IMR-90 (cell line): Measurements from ENCODE around the gene RBPJL. TPM values are rescaled to one million over a fixed set of nuclear protein-coding genes. Genes with fewer than 3 reads are reported as not detected.

ENCODE experiments used
- ATAC-seq: fragments of 200-7000 bp; cut with Tn5 transposase; 2 replicates; pipeline ENCODE4 v1.9.1; 2020; ENCODE audit warnings: low read depth, mild to moderate bottlenecking, moderate library complexity
- BruUV-seq: library from RNA; stranded (reverse); fragments of 400-500 nt; replicated peaks from 2 replicates; lab custom pipeline; 2021; lab: Mats Ljungman, UMichigan
- CTCF ChIA-PET: fragments of 300-600 bp; formaldehyde crosslinking; extraction: SDS; loops from one replicate; lab custom pipeline; 2021; ENCODE audit warnings: antibody characterized with exemption; lab: Yijun Ruan, JAX
- POLR2A ChIA-PET: fragments of 300-600 bp; sonication (Branson Sonifier 250); formaldehyde crosslinking; loops from one replicate; lab custom pipeline; 2022; ENCODE audit warnings: antibody characterized with exemption; ENCODE audit not compliant: unreplicated experiment; lab: Charles Lee
- DNase-seq: peaks from one replicate; pipeline ENCODE4 v3.0.0; 2013
- H2AFZ ChIP-seq: replicated peaks from 2 replicates; pipeline ENCODE3; 2013; ENCODE audit warnings: low read length, mild to moderate bottlenecking; ENCODE audit not compliant: poor library complexity
- H2AK5ac ChIP-seq: 2 replicates; pipeline ENCODE4 v1.6.1; 2013; ENCODE audit warnings: low read depth, low read length, inconsistent platforms
- H2AK9ac ChIP-seq: replicated peaks from 2 replicates; pipeline ENCODE3; 2013; ENCODE audit warnings: mild to moderate bottlenecking, low read depth, low read length, moderate library complexity; ENCODE audit not compliant: poor library complexity
- H2BK120ac ChIP-seq: 2 replicates; pipeline ENCODE4 v1.6.1; 2013; ENCODE audit warnings: low read depth, low read length, inconsistent platforms
- H2BK15ac ChIP-seq: 3 replicates; pipeline ENCODE4 v1.6.1; 2013; ENCODE audit warnings: low read depth, low read length, inconsistent platforms
- H2BK20ac ChIP-seq: 2 replicates; pipeline ENCODE4 v1.6.1; 2013; ENCODE audit warnings: low read depth, mild to moderate bottlenecking, inconsistent platforms, low read length, moderate library complexity
- H2BK5ac ChIP-seq: 2 replicates; pipeline ENCODE4 v1.6.1; 2013; ENCODE audit warnings: mild to moderate bottlenecking, low read depth, low read length, inconsistent platforms; ENCODE audit not compliant: poor library complexity, severe bottlenecking
- H3K14ac ChIP-seq: replicated peaks from 2 replicates; pipeline ENCODE4 v1.6.1; 2013; ENCODE audit warnings: low read depth, low read length, inconsistent platforms
- H3K18ac ChIP-seq: 2 replicates; pipeline ENCODE4 v1.6.1; 2013; ENCODE audit warnings: low read depth, low read length, control low read depth
- H3K23ac ChIP-seq: 2 replicates; pipeline ENCODE4 v1.6.1; 2013; ENCODE audit warnings: low read depth, low read length, inconsistent platforms
- H3K27ac ChIP-seq: 2 replicates; pipeline ENCODE4 v1.5.1; 2013; ENCODE audit warnings: mild to moderate bottlenecking, control low read depth, low read length; ENCODE audit not compliant: insufficient read depth
- H3K27me3 ChIP-seq: 2 replicates; pipeline ENCODE4 v1.6.1; 2013; ENCODE audit warnings: low read length; ENCODE audit not compliant: control insufficient read depth, insufficient read depth
- H3K36me3 ChIP-seq: 2 replicates; pipeline ENCODE4 v1.6.1; 2013; ENCODE audit warnings: low read length, mixed read lengths; ENCODE audit not compliant: control insufficient read depth, insufficient read depth
- H3K4ac ChIP-seq: 2 replicates; pipeline ENCODE4 v1.6.1; 2013; ENCODE audit warnings: low read depth, low read length, inconsistent platforms
- H3K4me1 ChIP-seq: 2 replicates; pipeline ENCODE4 v1.6.1; 2013; ENCODE audit warnings: low read length, mixed read lengths; ENCODE audit not compliant: control insufficient read depth, insufficient read depth
- H3K4me2 ChIP-seq: 2 replicates; pipeline ENCODE4 v1.6.1; 2013; ENCODE audit warnings: low read depth, mild to moderate bottlenecking, control low read depth, low read length, moderate library complexity
- H3K4me3 ChIP-seq: 2 replicates; pipeline ENCODE4 v1.5.1; 2013; ENCODE audit warnings: low read depth, mild to moderate bottlenecking, control low read depth, low read length, moderate library complexity; ENCODE audit not compliant: insufficient read depth
- H3K56ac ChIP-seq: 2 replicates; pipeline ENCODE4 v1.6.1; 2013; ENCODE audit warnings: low read length, inconsistent platforms; ENCODE audit not compliant: insufficient read depth; ENCODE audit errors: extremely low read depth
- H3K79me1 ChIP-seq, 2 experiments: 2 replicates each; pipeline ENCODE4 v1.6.1; 2013; ENCODE audit warnings: low read length in 2 of 2, inconsistent platforms in 1 of 2, low read depth in 1 of 2
- H3K9ac ChIP-seq: 2 replicates; pipeline ENCODE4 v1.6.1; 2013; ENCODE audit warnings: low read depth, low read length, control low read depth
- H3K9me1 ChIP-seq: 2 replicates; pipeline ENCODE4 v1.6.1; 2013; ENCODE audit warnings: low read length, inconsistent platforms; ENCODE audit not compliant: insufficient read depth
- H3K9me3 ChIP-seq: 2 replicates; pipeline ENCODE4 v1.6.1; 2013; ENCODE audit warnings: low read length; ENCODE audit not compliant: control insufficient read depth, insufficient read depth
- H4K20me1 ChIP-seq: 2 replicates; pipeline ENCODE4 v1.6.1; 2013; ENCODE audit warnings: low read length, inconsistent platforms; ENCODE audit not compliant: insufficient read depth
- H4K5ac ChIP-seq: 2 replicates; pipeline ENCODE4 v1.6.1; 2013; ENCODE audit warnings: mild to moderate bottlenecking, low read depth, low read length, control low read depth
- H4K8ac ChIP-seq, 2 experiments: 2 replicates each; pipeline ENCODE4 v1.6.1; 2013; ENCODE audit warnings: low read depth in 2 of 2, low read length in 2 of 2, control low read depth in 1 of 2, inconsistent platforms in 1 of 2
- H4K91ac ChIP-seq: 2 replicates; pipeline ENCODE4 v1.6.1; 2013; ENCODE audit warnings: low read depth, low read length, inconsistent platforms; ENCODE audit not compliant: insufficient read depth
- BHLHE40 ChIP-seq: fragments of 150-350 bp; IDR thresholded peaks from 2 replicates; pipeline ENCODE4 v1.6.1; 2016; ENCODE audit warnings: mild to moderate bottlenecking, low read depth, low read length
- CEBPB ChIP-seq: IDR thresholded peaks from 2 replicates; pipeline ENCODE4 v1.6.1; 2012; ENCODE audit warnings: low read depth, low read length, improper control_type of control experiment
- CHD1 ChIP-seq: IDR thresholded peaks from 2 replicates; pipeline ENCODE4 v1.6.1; 2012; ENCODE audit warnings: low read depth, low read length, improper control_type of control experiment
- FOS ChIP-seq: fragments of 150-350 bp; IDR thresholded peaks from 2 replicates; pipeline ENCODE4 v1.6.1; 2016; ENCODE audit warnings: low read depth, low read length
- MAFK ChIP-seq: IDR thresholded peaks from 2 replicates; pipeline ENCODE4 v1.6.1; 2012; ENCODE audit warnings: low read depth, low read length, improper control_type of control experiment
- MAZ ChIP-seq: IDR thresholded peaks from 2 replicates; pipeline ENCODE4 v1.6.1; 2012; ENCODE audit warnings: low read depth, mild to moderate bottlenecking, low read length, improper control_type of control experiment, moderate library complexity, borderline replicate concordance
- MXI1 ChIP-seq: IDR thresholded peaks from 2 replicates; pipeline ENCODE4 v1.6.1; 2012; ENCODE audit warnings: low read depth, mild to moderate bottlenecking, low read length, moderate library complexity, borderline replicate concordance
- NFE2L2 ChIP-seq: fragments of 150-350 bp; IDR thresholded peaks from 2 replicates; pipeline ENCODE4 v1.6.1; 2016; ENCODE audit warnings: low read depth, mild to moderate bottlenecking, low read length
- POLR2A ChIP-seq: IDR thresholded peaks from 2 replicates; pipeline ENCODE4 v1.6.1; 2012; ENCODE audit warnings: mild to moderate bottlenecking, low read depth, low read length
- RCOR1 ChIP-seq: IDR thresholded peaks from 2 replicates; pipeline ENCODE4 v1.6.1; 2012; ENCODE audit warnings: mild to moderate bottlenecking, low read length, improper control_type of control experiment; ENCODE audit not compliant: insufficient replicate concordance
- RFX5 ChIP-seq: IDR thresholded peaks from 2 replicates; pipeline ENCODE4 v1.8.0; 2012; ENCODE audit warnings: low read depth, mild to moderate bottlenecking, low read length, moderate library complexity
- SMC3 ChIP-seq: fragments of 150-350 bp; IDR thresholded peaks from 2 replicates; pipeline ENCODE4 v1.6.1; 2016; ENCODE audit warnings: low read depth, mild to moderate bottlenecking, antibody characterized with exemption, low read length, moderate library complexity
- WGBS, 2 experiments: methylation state at CpG; one replicate each; pipeline versions ENCODE4 v1.1.5 to v1.1.7; 2013; ENCODE audit warnings: missing lambda C conversion rate in 2 of 2; ENCODE audit not compliant: insufficient read length in 1 of 2; ENCODE audit errors: extremely low coverage in 2 of 2; 5-methylcytosine and 5-hydroxymethylcytosine counted together
- dilution Hi-C: fragments of 300-500 bp; cut with HindIII; formaldehyde crosslinking; loops from one replicate; pipeline ENCODE4 v1.14.3; 2018; ENCODE audit warnings: low sequenced_read_pairs; ENCODE audit not compliant: unreplicated experiment
- in situ Hi-C: fragments of 300-500 bp; cut with MboI; formaldehyde crosslinking; loops from 3 replicates; pipeline ENCODE4 v1.14.3; 2019; ENCODE audit warnings: low sequenced_read_pairs, inconsistent platforms, mixed read lengths
- intact Hi-C: fragments of 100-400 bp; cut with micrococcal nuclease; formaldehyde crosslinking; loops from 2 replicates; pipeline ENCODE4 v1.10.0; 2022
- polyA plus RNA-seq, 3 experiments: library from polyadenylated mRNA; depleted of rRNA; stranded (reverse); fragments of >200 nt; gene quantifications; 2 replicates each; pipeline ENCODE4 v1.2.3, GENCODE V29; 2012; ENCODE audit warnings: low replicate concordance in 1 of 3
- total RNA-seq: library from RNA; depleted of rRNA; stranded (reverse); fragments of >200 nt; gene quantifications from 2 replicates; pipeline ENCODE4 v1.2.3, GENCODE V29; 2012
- TF ChIP-seq, protein P1 (sequence below): conservative IDR thresholded peaks from 2 replicates; pipeline ENCODE4 v1.5.1; 2012; ENCODE audit warnings: mild to moderate bottlenecking, low read depth, low read length, improper control_type of control experiment
- TF ChIP-seq, protein P2 (sequence below): fragments of 150-350 bp; IDR thresholded peaks from 2 replicates; pipeline ENCODE4 v1.6.1; 2017; ENCODE audit warnings: mild to moderate bottlenecking, antibody characterized with exemption, low read length, low read depth

RBPJL gene
- total and polyA plus RNA-seq, 2 of the 4 experiments (the other 2 are of a cell fraction) = not detected

DNA sequence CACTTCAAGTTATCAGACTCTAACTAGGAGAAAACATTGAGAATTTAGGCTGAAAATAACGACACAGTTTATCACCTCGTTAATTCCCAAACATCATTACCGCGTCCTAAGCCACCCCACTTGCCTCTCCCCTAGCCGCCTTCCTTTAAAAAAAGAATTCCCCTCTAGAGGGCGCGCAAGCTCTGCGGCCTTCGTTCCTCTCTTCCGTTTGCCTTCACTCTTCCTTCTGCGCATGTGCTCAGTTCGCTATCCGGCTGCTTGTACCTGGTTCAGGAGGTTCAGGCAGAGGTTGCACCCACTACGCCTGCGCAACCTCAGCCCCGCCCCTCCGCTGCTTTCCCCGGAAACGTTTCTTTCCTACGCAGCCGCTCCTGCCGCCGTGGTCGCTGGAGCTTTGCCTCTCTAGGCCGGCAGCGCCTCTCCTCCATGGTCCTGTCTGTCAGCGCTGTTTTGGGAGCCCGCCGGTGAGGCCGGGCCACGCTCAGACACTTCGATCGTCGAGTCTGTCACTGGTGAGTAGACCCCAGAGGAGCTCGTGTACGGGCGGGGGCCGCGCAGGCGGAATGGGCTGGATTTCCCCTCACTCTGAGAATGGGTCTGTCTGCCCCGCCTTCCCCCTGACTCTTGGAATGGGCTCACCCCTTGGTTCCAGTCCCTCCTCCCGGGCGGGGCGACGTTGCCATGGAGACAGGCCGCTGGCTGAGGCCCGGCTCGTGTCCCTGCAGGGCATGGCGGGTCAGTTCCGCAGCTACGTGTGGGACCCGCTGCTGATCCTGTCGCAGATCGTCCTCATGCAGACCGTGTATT, 56.4 kb downstream of the RBPJL start, which contains the start of gene SYS1:
Gene SYS1, plus strand, starts transcription at position 353 of the 807 bp plus-strand sequence. Its CDS starts 376 bp downstream, at position 729.
- peak within 1 kb of the TSS; percentile 75 for H3K18ac ChIP-seq
- H2BK15ac ChIP-seq = peak within 1 kb of the TSS; percentile 73; the same call in 1 of the 3 replicates
- H3K14ac ChIP-seq = peak within 1 kb of the TSS; percentile 97
- ChIA-PET POLR2A (interaction anchor here (0.8 to 1.1 kb wide), 2 partner anchors 9 to 25 kb away, joined by 4 read pairs; no protein-coding TSS in a partner anchor), CTCF (interaction anchor here (0.7 to 2.1 kb wide), 15 partner anchors 9 to 121 kb away, joined by 3 to 16 read pairs (median 4); no protein-coding TSS in a partner anchor)
- WGBS, 2 experiments = 0% methylated on average over 39 of the region's 55 CpGs; no CpG with 5 or more reads in 1 of the 2 experiments
- peak within 1 kb of the TSS; percentile 93 for H3K56ac ChIP-seq
- H3K4ac ChIP-seq = peak within 1 kb of the TSS; percentile 96
- ATAC-seq (peak; percentile 91), DNase-seq (peak; percentile 98)
- peak within 1 kb of the TSS; percentile 94 for H4K91ac ChIP-seq
- peak within 1 kb of the TSS; percentile 91 for H3K9ac ChIP-seq
- no peaks in the 10 kb centered on the region for H3K27me3 ChIP-seq
- H3K9me1 ChIP-seq = peaks cover 20% of the 10 kb centered on the region
- peak within 1 kb of the TSS; percentile 79 for H2BK20ac ChIP-seq
- H2BK5ac ChIP-seq = peak within 1 kb of the TSS; percentile 95
- peak within 1 kb of the TSS; percentile 65 for H3K4me3 ChIP-seq
- H4K8ac ChIP-seq = peak within 1 kb of the TSS; percentile 50 to 97
- no peaks in the 10 kb centered on the region for H3K9me3 ChIP-seq
- H3K23ac ChIP-seq = peak within 1 kb of the TSS; percentile 94; the same call in 1 of the 2 replicates
- no peaks in the 10 kb centered on the region for H4K20me1 ChIP-seq
- H4K5ac ChIP-seq = peak within 1 kb of the TSS; percentile 74
- H3K4me2 ChIP-seq = peak within 1 kb of the TSS; percentile 86
- peaks cover 9 to 36% of the 10 kb centered on the region in 2 experiments; a peak in 3 of 4 replicates for H3K79me1 ChIP-seq
- peak within 1 kb of the TSS; percentile 100 for H2AFZ ChIP-seq
- peak within 1 kb of the TSS; percentile 67 for H2AK5ac ChIP-seq
- peak within 1 kb of the TSS; percentile 98 for H2AK9ac ChIP-seq
- intact Hi-C loops (loop anchor here (1.0 to 5.0 kb wide), 4 partner anchors 44 to 408 kb away; partner anchors contain the start of gene PIGT), in situ Hi-C loops (no loop called here), dilution Hi-C loops (no loop called here)
- H3K4me1 ChIP-seq = peaks cover 17% of the 10 kb centered on the region
- BruUV-seq = TSS peak; percentile 23
- peak within 1 kb of the TSS; percentile 94 for H3K27ac ChIP-seq
- H3K36me3 ChIP-seq = peaks cover 16% of the 10 kb centered on the region
- peak within 1 kb of the TSS; percentile 94 for H2BK120ac ChIP-seq
- TF ChIP-seq POLR2A = peak; percentile 97
- peak; percentile 98 for TF ChIP-seq MXI1
- TF ChIP-seq, protein P1, sequence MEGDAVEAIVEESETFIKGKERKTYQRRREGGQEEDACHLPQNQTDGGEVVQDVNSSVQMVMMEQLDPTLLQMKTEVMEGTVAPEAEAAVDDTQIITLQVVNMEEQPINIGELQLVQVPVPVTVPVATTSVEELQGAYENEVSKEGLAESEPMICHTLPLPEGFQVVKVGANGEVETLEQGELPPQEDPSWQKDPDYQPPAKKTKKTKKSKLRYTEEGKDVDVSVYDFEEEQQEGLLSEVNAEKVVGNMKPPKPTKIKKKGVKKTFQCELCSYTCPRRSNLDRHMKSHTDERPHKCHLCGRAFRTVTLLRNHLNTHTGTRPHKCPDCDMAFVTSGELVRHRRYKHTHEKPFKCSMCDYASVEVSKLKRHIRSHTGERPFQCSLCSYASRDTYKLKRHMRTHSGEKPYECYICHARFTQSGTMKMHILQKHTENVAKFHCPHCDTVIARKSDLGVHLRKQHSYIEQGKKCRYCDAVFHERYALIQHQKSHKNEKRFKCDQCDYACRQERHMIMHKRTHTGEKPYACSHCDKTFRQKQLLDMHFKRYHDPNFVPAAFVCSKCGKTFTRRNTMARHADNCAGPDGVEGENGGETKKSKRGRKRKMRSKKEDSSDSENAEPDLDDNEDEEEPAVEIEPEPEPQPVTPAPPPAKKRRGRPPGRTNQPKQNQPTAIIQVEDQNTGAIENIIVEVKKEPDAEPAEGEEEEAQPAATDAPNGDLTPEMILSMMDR = peak; percentile 98
- TF ChIP-seq CHD1 = no peak
- TF ChIP-seq SMC3 = peak; percentile 70
- TF ChIP-seq RCOR1 = no peak
- no peak for TF ChIP-seq FOS
- no peak for TF ChIP-seq MAFK
- no peak; the same call in 1 of the 2 replicates for TF ChIP-seq RFX5
- 0 out of 2 replicates have a peak, but pooled peaks have one; percentile 3 for TF ChIP-seq CEBPB
- TF ChIP-seq, protein P2, sequence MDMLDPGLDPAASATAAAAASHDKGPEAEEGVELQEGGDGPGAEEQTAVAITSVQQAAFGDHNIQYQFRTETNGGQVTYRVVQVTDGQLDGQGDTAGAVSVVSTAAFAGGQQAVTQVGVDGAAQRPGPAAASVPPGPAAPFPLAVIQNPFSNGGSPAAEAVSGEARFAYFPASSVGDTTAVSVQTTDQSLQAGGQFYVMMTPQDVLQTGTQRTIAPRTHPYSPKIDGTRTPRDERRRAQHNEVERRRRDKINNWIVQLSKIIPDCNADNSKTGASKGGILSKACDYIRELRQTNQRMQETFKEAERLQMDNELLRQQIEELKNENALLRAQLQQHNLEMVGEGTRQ = peak; percentile 40; the same call in 1 of the 2 replicates
- peak; percentile 79 for TF ChIP-seq BHLHE40
- no peak for TF ChIP-seq NFE2L2
- TF ChIP-seq MAZ = peak; percentile 95
